GM18507 (cell line): ENCODE data around the gene BCAS3.

Experiments used
- DNase-seq: peaks from one replicate; pipeline ENCODE4 v3.0.0; 2011; ENCODE audit warnings: low read depth; ENCODE audit not compliant: insufficient read length; ENCODE audit errors: extremely low spot score
- FAIRE-seq: peaks from 2 replicates; lab custom pipeline; 2011; peaks lifted over from hg19 to GRCh38; lab: Jason Lieb, UNC

The BCAS3 gene

DNA sequence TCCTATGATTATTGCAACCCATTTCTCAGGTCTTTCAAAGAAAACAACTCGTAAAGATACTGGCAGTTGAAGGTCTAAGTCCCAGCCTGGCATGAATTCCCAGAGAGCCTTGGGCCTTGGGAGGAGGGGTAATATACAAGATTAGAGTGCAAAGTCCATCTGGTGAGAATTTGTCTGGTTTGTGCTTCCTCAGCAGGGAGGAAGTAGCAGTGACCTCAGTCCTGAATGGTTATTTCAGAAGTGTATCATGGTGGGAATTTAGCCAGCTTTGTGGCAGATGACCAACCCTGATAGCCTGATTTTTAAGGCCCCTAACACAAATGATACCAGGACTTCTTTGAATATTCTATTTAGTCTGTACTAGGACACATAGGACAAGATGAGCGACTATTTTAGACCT is 570.7 kb downstream of the BCAS3 start:
- FAIRE-seq: no peak
- no peak for DNase-seq

DNA sequence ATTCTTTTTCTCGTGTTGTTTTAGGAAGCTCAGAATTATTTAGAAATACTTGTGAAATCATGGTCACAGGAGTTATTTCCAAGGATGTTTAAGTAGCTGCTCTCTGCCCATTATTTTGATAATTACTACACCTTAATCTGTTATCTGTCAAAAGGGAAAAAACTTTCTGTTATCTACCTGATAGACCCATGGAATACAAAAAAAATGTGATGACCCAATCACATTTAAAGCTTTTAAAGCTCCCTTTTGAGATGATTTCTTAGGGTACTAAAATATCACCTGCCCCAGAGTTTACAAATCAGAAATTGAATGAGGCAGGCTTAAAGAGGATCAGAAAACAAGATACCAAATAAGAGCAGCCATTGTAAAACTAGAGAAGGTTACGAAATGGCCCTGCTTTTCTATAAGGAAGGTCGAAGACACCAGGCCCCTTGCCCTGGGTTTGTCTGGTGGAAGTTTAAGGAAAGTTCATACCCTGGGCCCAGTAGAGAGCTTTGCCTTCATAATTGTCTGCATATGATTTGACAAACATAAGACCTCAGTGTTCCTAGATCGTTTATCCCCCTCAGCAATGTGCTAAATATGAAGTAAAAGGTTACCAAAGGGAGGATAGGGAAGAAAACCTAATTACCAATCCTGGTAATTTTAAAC is 572.1 kb downstream of the BCAS3 start:
- FAIRE-seq: no peak
- no peak for DNase-seq

DNA sequence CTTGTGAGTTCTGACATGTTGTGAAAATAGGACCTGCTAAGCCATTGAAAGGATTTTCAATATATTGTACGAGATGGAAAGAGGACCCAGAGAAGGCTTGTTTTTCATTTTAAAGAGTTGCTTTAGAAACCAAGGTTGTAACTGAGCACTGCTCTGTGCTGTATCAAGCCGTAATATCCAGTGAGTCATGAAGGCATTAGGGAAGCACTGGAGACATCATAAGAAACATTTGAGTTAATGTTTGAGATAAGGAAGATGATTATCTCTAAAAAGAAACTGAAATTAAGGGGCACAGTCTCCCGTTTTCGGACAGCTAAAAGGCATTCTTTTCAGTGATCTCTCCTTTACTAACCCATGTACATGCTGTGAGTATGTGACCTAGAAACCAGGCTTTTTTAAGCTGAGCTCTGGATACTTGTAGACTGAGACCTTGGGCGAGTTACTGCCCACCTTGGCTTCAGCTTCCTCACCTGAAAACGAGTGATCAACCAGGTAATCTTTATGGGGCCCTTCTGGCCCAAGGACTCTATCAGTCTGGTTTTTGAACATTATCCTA is 572.8 kb downstream of the BCAS3 start:
- no peak for DNase-seq
- FAIRE-seq: no peak

DNA sequence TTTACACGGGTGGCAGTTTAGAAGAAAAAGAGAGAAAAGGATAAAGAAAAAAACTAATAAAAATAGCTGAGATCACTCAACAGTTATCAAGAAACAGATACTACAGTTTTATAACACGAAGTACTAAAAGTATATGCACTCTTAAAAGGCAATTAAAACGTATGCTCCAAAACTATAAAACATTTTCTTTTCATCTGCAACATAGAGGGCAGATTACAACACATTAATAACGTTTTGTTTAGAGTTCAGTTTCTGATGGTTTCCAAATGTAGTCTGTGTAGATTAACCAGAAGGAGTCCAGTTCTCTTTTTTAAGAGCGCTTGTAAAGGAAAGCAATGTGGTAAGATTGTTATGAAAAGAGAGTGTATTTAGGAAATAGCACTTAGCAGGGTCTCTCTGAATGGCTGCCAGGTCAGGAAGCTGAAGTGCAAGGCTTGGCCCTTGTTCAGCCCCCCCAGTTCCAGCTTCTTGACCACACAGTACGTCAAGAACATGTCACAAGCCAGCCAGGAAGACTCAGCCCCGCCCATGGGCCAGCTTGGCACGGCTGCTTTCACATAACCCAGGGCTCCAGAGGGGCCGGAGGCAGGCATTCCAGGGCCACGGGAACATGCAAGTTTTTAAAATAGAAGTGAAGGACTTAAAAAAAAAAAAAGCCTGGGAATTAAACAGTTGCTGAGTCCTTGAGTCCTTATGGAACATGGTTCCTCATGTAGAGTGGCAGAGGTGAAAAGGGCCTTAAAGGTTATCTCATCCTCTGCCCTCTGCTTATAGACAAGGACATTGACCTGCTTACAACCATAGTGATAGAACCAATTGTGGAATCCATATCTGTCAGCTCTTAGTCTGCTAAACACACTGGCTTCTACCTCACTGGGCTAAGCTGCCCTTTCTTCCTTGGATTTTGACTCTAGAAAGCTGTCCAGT is 574.6 kb downstream of the BCAS3 start:
- FAIRE-seq (no peak), DNase-seq (no peak)

DNA sequence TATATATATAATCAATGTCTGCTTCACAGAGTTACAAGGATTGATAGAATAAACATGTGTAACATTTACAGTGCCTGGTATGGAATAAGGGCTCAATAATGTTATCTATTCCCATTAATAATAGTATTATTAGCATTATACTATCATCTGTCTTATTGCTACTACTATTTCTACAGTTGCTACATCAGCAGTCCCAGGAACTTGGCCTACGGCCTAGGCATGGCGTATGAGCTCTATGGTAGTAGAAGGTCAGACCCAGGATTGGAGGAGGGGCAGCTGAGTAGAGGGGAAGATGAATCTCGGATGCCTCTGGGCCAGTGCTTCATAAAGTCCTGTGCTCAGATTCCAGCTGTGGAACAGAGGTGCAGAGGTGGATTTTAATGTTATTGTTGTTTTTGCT is 575.7 kb downstream of the BCAS3 start:
- FAIRE-seq (no peak), DNase-seq (no peak)

DNA sequence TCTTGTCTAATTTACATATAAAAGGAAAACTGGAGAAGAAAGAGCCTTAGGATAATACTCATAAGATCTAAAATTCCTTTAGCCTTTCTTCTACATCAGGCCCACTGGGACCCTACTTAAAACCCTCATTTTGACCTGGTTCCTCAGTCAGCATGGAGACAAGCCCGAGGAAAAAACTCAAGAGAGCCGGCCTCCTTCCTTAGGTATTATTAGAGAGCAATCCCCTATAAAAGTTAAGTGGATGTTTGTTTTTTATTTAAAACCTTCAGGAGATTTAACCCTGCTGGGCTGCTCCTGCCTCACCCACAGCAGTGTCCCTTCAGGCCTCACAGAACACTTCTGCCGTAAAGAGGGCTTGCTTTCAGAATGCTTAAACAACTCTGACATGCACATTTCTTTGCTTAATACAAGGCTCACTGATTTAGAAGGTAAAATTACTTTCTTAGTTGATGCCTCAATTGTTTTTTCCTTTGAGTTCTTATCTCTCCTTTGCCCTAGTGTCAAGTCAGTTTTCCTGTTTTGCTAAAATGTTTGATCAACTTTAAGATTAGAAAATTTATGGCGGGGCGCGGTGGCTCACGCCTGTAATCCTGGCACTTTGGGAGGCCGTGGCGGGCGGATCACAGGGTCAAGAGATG is 576.4 kb downstream of the BCAS3 start:
- FAIRE-seq (no peak), DNase-seq (no peak)

DNA sequence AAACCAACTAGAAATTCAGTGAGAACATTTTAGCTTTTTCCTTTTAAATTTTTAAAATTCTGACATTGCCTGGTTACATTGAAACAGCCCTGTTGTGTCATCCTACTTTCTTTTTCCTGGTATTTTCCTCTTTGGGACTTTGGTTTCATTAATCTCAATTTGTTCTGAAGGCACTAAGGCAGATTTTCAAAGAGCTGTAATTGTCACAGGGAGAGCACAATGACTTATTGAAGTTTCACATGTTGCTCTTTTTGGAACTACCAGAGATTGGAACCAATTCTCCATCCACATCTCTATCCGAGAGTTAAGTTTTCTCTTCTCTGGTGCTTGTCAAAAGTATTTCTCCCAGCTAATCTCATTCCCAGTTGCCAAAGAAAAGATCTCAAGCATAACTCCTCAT is 577.3 kb downstream of the BCAS3 start:
- FAIRE-seq (no peak), DNase-seq (no peak)

DNA sequence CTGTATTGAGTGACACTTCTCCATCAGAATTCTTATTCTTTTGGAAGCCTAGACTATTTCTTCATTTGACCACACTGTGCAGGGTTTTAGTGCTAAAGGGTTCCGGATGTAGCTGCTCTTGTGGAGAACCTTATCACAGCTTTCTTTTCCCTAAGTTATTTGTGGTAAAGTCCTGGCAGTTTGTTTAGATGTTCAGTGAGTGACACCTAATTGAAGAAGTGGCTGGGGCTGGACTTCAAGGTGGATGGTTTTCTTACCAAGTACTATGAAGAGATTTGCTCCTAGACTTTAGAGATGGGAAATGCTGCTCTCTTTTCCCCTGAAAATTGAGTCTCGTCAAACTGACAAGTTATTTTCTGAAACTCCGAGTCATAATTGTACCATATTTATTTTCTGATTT is 578.0 kb downstream of the BCAS3 start:
- FAIRE-seq: no peak
- DNase-seq: no peak

DNA sequence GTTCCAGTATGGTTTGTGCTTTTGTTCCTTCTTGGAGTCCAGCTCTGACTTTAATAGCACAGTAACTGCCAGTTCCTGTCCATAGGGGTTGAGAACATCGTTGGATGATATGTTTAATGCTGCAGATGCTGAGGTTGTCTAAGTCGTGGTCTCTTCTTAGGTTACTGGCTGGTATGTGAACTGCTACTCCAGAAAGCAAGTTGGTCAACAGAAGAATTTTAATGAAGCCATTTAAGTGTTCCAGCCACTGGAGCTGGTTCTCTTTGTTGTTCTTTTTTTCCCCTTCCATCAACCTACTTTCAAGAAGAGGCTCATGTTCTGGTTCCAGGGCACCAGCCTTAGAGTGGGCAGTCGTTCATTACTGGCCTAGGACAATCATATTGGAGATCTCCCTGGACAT is 581.7 kb downstream of the BCAS3 start:
- DNase-seq (no peak), FAIRE-seq (no peak)

DNA sequence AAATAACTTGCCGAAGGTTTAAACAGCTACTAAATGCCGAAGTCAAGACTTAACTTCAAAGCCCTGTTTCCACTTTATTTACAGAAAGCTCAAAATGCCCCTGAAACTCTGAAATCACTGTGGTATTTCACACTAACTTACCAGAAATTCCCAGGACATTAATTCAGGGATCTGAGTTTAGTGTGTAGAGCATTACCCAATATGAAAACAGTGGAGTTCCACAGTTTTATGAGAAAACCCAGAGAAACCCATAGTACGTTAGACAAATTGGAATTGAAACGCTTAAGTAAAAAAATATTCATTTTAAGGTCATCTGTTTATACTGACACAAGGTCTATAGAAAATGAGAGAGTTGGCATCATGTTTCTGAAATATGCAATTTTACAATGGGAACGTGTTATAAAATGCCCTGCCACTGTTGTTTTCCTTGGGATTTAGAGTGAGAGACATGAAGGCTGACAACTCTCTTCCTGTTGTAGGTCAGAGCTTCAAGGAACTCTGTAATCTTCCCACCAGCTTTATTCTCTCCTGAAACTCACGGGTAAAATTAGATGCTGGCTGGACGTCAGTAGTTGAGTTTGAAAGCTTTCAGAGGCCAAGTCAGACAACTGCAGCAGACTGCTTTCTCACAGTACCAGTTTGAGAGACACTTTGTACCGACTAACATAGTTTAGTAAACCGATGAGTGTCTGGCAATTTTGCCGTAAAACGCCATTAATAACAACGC is 582.6 kb downstream of the BCAS3 start:
- FAIRE-seq: no peak

DNA sequence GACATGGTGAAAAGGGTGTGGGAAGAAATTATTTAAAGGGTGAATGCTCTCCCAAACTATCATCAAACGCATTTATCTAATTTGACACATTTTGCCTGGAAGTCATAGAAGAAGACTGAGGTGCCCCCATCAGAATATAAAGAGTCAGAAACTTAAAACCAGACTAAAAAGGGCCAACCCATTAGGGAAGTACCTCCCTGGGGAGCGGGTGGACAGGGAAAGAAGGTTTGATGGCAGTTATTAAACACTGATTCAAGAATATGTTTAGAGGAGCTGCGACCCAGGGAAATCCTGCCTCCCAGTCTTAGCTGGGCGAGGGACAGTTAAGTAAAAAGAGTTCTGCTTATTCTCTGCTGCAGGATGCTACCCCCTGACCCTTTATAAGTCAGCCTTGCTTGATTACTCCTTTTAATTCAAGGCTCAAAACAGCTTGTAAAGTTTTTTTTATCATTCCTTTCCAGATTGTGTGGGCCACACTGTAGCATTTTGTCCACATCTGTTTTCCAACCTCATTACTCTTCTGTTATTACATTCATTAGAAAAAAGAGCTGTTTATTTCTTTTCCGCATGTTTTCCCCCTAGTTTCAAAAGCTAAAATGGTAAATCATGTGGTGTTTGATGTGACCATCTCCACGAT is 583.5 kb downstream of the BCAS3 start:
- DNase-seq (no peak), FAIRE-seq (no peak)

More for the DNA sequence above, 582.6 kb downstream of the BCAS3 start:
- DNase-seq: no peak

DNA sequence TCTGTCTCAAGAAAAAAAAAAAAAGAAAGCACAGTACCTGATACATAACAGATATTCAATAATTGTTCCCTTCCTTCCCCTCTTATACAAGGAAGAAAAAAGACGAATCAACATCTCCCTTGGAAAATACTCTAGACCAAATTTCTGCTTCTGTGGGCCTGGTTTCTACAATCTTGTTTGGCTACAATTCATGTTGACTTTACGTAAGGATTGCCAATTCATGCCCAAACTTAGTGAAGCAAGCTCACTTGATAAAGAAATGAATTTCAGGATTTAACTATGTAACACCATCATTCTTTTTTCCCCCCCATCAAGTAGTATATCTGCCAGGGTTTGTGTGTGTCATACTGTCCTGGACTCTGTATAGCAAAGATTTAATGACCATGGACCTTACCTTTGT is 587.7 kb downstream of the BCAS3 start:
- no peak for DNase-seq
- FAIRE-seq: no peak

DNA sequence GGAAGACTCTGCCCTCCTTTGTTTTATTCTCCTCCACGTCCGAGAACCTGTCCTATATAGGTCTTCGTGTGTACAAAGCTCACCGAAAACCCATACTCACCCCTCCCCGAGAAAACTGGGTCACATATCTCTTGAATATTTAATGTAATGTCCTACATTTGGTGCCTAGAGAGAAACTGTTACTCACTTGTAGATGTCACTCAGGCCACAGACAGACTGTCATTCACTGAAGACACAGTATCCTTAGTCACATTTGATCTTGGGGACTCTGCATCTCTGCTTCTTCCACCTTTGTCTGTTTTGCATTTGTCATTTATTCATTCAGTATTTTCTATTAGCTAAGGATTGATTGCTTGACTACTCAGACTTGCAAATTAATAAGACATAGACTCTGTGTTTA is 590.2 kb downstream of the BCAS3 start:
- no peak for FAIRE-seq
- no peak for DNase-seq

DNA sequence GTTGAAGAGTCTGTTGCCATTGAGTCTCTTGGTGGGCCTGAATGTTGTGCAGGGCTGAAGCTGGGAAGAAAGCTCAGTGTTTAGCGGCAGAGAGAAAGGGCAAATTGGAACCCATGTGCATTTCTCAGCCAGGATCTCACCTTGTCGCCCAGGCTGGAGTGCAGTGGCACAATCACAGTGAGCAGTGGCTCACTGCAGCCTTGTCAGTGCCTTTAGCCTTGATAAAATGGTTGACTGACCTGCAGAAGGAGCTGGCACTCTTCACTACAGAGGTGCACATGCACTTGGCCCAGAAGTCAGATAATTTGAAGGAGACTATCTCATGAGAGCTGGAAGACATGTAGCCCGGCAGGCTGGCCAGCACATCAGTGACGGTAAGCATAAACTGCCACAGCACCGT is 597.7 kb downstream of the BCAS3 start:
- FAIRE-seq (no peak), DNase-seq (no peak)

DNA sequence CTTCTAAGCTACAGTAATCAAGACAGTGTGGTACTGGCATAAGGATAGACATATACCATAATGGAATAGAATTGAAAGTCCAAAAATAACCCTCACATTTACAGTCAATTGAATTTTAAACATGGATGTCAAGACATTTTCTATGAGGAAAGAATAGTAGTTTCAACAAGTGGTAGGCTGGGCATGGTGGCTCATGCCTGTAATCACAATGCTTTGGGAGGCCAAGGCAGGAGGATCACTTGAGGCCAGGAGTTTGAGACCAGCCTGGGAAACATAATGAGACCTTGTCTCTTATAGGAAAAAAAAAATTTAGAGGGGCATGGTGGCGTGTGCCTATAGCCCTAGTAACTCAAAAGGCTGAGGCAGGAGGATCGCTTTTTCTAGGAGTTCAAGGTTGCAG is 599.2 kb downstream of the BCAS3 start:
- DNase-seq (no peak), FAIRE-seq (no peak)

DNA sequence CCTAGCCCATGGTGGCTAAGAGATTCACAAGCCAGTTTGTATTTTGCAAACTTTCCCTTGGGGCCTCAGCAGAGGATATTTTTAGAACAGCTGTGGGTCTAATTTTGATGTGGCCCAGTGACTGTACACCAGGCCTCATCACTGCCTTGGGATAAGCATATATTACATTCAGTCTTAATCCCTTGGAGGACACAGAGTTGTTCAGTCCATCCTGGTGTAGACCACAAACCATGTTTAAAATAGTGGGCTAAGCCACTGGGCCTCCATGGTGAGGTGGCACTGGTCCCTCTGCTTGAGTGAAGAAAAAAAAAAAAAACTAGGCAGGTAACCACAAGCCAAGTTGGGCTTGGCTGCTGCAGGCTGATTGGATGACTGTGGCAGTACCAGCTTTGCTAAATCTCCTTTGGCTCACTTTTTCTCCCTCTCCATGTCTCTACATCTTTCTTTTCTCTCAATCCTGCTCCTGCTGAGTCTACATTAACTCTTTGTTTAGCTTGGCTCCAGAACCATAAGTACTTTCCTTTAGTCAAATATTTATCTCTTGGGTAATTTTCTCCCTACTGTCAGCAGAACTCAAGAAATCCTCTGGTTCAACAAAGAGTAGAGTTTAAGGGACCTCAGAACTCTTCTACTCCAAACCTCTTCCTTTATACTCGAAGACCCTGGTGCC is 602.0 kb downstream of the BCAS3 start:
- no peak for DNase-seq
- no peak for FAIRE-seq

DNA sequence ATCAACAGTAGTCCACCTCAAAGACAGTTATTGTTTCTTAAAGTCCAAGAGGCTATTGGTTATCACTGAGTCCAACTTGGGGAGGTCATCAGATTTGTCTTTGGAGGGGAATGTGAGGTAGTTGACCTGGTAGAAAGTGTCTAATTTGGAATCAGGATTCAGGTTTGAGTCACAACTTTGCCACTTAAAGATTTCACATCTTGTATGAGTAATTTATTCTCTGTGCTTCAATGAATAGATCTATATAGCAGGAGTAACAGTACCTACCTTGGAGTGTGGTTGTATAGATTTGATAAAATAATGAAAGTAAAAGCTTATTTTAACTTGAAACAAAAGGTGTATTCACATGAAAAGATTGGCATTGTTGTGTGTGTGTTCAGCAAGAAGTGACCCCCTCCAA is 602.7 kb downstream of the BCAS3 start:
- FAIRE-seq: peak; percentile 36
- DNase-seq: no peak

DNA sequence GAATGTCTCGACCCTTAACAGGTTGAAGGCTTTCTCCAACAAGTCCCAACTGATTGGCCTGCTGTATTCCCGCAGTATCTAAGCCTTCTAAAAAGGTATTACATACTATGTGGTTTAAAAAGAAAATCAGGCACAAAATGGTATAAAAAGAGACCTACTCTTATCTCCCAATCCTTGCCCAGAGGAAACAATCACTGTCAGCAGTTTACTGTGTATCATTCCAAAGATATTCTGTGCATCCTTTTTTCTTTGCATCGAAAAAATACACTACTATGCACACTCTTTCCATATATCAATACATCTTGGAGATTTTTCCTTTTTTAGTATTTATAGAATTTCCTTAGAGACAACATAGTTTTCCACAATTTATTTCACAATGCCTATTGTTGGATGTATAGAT is 603.2 kb downstream of the BCAS3 start:
- FAIRE-seq (no peak), DNase-seq (no peak)

DNA sequence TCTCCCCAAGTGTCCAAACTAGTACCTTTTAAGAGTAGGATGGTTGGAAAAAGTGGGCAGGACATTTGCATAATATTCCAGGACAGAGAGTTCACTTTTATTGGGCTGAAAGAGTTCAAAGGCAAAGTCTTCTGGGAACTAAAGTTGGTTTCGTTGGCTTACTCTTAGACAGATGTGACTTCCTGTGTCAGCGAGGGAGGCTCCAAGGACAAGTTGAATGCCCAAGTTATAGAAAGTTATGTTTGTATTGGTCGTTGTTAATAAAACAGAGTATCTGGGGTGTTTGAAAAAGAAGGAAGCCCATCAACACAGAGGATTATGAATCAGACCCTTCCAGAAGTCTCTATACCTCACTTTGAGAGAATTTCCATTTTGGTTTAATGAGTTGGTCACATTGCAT is 604.7 kb downstream of the BCAS3 start:
- DNase-seq (no peak), FAIRE-seq (no peak)
